IMR-90 (cell line): ENCODE data around the gene CCDC54. TPM values are rescaled to one million over a fixed set of nuclear protein-coding genes. Genes with fewer than 3 reads are reported as not detected.
A peak's percentile ranks its signal among the peaks of the same experiment; 100 is the strongest.

Experiments
- ATAC-seq: fragments of 200-7000 bp; cut with Tn5 transposase; 2 replicates; pipeline ENCODE4 v1.9.1; 2020; ENCODE audit warnings: low read depth, mild to moderate bottlenecking, moderate library complexity
- BruUV-seq: library from RNA; stranded (reverse); fragments of 400-500 nt; replicated peaks from 2 replicates; lab custom pipeline; 2021; lab: Mats Ljungman, UMichigan
- CTCF ChIA-PET: fragments of 300-600 bp; formaldehyde crosslinking; extraction: SDS; loops from one replicate; lab custom pipeline; 2021; ENCODE audit warnings: antibody characterized with exemption; lab: Yijun Ruan, JAX
- POLR2A ChIA-PET: fragments of 300-600 bp; sonication (Branson Sonifier 250); formaldehyde crosslinking; loops from one replicate; lab custom pipeline; 2022; ENCODE audit warnings: antibody characterized with exemption; ENCODE audit not compliant: unreplicated experiment; lab: Charles Lee
- DNase-seq: peaks from one replicate; pipeline ENCODE4 v3.0.0; 2013
- H2AFZ ChIP-seq: replicated peaks from 2 replicates; pipeline ENCODE3; 2013; ENCODE audit warnings: low read length, mild to moderate bottlenecking; ENCODE audit not compliant: poor library complexity
- H2AK5ac ChIP-seq: 2 replicates; pipeline ENCODE4 v1.6.1; 2013; ENCODE audit warnings: low read depth, low read length, inconsistent platforms
- H2AK9ac ChIP-seq: replicated peaks from 2 replicates; pipeline ENCODE3; 2013; ENCODE audit warnings: mild to moderate bottlenecking, low read depth, low read length, moderate library complexity; ENCODE audit not compliant: poor library complexity
- H2BK120ac ChIP-seq: 2 replicates; pipeline ENCODE4 v1.6.1; 2013; ENCODE audit warnings: low read depth, low read length, inconsistent platforms
- H2BK15ac ChIP-seq: 3 replicates; pipeline ENCODE4 v1.6.1; 2013; ENCODE audit warnings: low read depth, low read length, inconsistent platforms
- H2BK20ac ChIP-seq: 2 replicates; pipeline ENCODE4 v1.6.1; 2013; ENCODE audit warnings: low read depth, mild to moderate bottlenecking, inconsistent platforms, low read length, moderate library complexity
- H2BK5ac ChIP-seq: 2 replicates; pipeline ENCODE4 v1.6.1; 2013; ENCODE audit warnings: mild to moderate bottlenecking, low read depth, low read length, inconsistent platforms; ENCODE audit not compliant: poor library complexity, severe bottlenecking
- H3K14ac ChIP-seq: replicated peaks from 2 replicates; pipeline ENCODE4 v1.6.1; 2013; ENCODE audit warnings: low read depth, low read length, inconsistent platforms
- H3K18ac ChIP-seq: 2 replicates; pipeline ENCODE4 v1.6.1; 2013; ENCODE audit warnings: low read depth, low read length, control low read depth
- H3K23ac ChIP-seq: 2 replicates; pipeline ENCODE4 v1.6.1; 2013; ENCODE audit warnings: low read depth, low read length, inconsistent platforms
- H3K27ac ChIP-seq: 2 replicates; pipeline ENCODE4 v1.5.1; 2013; ENCODE audit warnings: mild to moderate bottlenecking, control low read depth, low read length; ENCODE audit not compliant: insufficient read depth
- H3K27me3 ChIP-seq: 2 replicates; pipeline ENCODE4 v1.6.1; 2013; ENCODE audit warnings: low read length; ENCODE audit not compliant: control insufficient read depth, insufficient read depth
- H3K36me3 ChIP-seq: 2 replicates; pipeline ENCODE4 v1.6.1; 2013; ENCODE audit warnings: low read length, mixed read lengths; ENCODE audit not compliant: control insufficient read depth, insufficient read depth
- H3K4ac ChIP-seq: 2 replicates; pipeline ENCODE4 v1.6.1; 2013; ENCODE audit warnings: low read depth, low read length, inconsistent platforms
- H3K4me1 ChIP-seq: 2 replicates; pipeline ENCODE4 v1.6.1; 2013; ENCODE audit warnings: low read length, mixed read lengths; ENCODE audit not compliant: control insufficient read depth, insufficient read depth
- H3K4me2 ChIP-seq: 2 replicates; pipeline ENCODE4 v1.6.1; 2013; ENCODE audit warnings: low read depth, mild to moderate bottlenecking, control low read depth, low read length, moderate library complexity
- H3K4me3 ChIP-seq: 2 replicates; pipeline ENCODE4 v1.5.1; 2013; ENCODE audit warnings: low read depth, mild to moderate bottlenecking, control low read depth, low read length, moderate library complexity; ENCODE audit not compliant: insufficient read depth
- H3K56ac ChIP-seq: 2 replicates; pipeline ENCODE4 v1.6.1; 2013; ENCODE audit warnings: low read length, inconsistent platforms; ENCODE audit not compliant: insufficient read depth; ENCODE audit errors: extremely low read depth
- H3K79me1 ChIP-seq, 2 experiments: 2 replicates each; pipeline ENCODE4 v1.6.1; 2013; ENCODE audit warnings: low read length in 2 of 2, inconsistent platforms in 1 of 2, low read depth in 1 of 2
- H3K9ac ChIP-seq: 2 replicates; pipeline ENCODE4 v1.6.1; 2013; ENCODE audit warnings: low read depth, low read length, control low read depth
- H3K9me1 ChIP-seq: 2 replicates; pipeline ENCODE4 v1.6.1; 2013; ENCODE audit warnings: low read length, inconsistent platforms; ENCODE audit not compliant: insufficient read depth
- H3K9me3 ChIP-seq: 2 replicates; pipeline ENCODE4 v1.6.1; 2013; ENCODE audit warnings: low read length; ENCODE audit not compliant: control insufficient read depth, insufficient read depth
- H4K20me1 ChIP-seq: 2 replicates; pipeline ENCODE4 v1.6.1; 2013; ENCODE audit warnings: low read length, inconsistent platforms; ENCODE audit not compliant: insufficient read depth
- H4K5ac ChIP-seq: 2 replicates; pipeline ENCODE4 v1.6.1; 2013; ENCODE audit warnings: mild to moderate bottlenecking, low read depth, low read length, control low read depth
- H4K8ac ChIP-seq, 2 experiments: 2 replicates each; pipeline ENCODE4 v1.6.1; 2013; ENCODE audit warnings: low read depth in 2 of 2, low read length in 2 of 2, control low read depth in 1 of 2, inconsistent platforms in 1 of 2
- H4K91ac ChIP-seq: 2 replicates; pipeline ENCODE4 v1.6.1; 2013; ENCODE audit warnings: low read depth, low read length, inconsistent platforms; ENCODE audit not compliant: insufficient read depth
- MAZ ChIP-seq: IDR thresholded peaks from 2 replicates; pipeline ENCODE4 v1.6.1; 2012; ENCODE audit warnings: low read depth, mild to moderate bottlenecking, low read length, improper control_type of control experiment, moderate library complexity, borderline replicate concordance
- RAD21 ChIP-seq: IDR thresholded peaks from 2 replicates; pipeline ENCODE4 v1.6.1; 2012; ENCODE audit warnings: low read length, improper control_type of control experiment
- SMC3 ChIP-seq: fragments of 150-350 bp; IDR thresholded peaks from 2 replicates; pipeline ENCODE4 v1.6.1; 2016; ENCODE audit warnings: low read depth, mild to moderate bottlenecking, antibody characterized with exemption, low read length, moderate library complexity
- WGBS, 2 experiments: methylation state at CpG; one replicate each; pipeline versions ENCODE4 v1.1.5 to v1.1.7; 2013; ENCODE audit warnings: missing lambda C conversion rate in 2 of 2; ENCODE audit not compliant: insufficient read length in 1 of 2; ENCODE audit errors: extremely low coverage in 2 of 2; 5-methylcytosine and 5-hydroxymethylcytosine counted together
- dilution Hi-C: fragments of 300-500 bp; cut with HindIII; formaldehyde crosslinking; loops from one replicate; pipeline ENCODE4 v1.14.3; 2018; ENCODE audit warnings: low sequenced_read_pairs; ENCODE audit not compliant: unreplicated experiment
- in situ Hi-C: fragments of 300-500 bp; cut with MboI; formaldehyde crosslinking; loops from 3 replicates; pipeline ENCODE4 v1.14.3; 2019; ENCODE audit warnings: low sequenced_read_pairs, inconsistent platforms, mixed read lengths
- intact Hi-C: fragments of 100-400 bp; cut with micrococcal nuclease; formaldehyde crosslinking; loops from 2 replicates; pipeline ENCODE4 v1.10.0; 2022
- polyA plus RNA-seq, 3 experiments: library from polyadenylated mRNA; depleted of rRNA; stranded (reverse); fragments of >200 nt; gene quantifications; 2 replicates each; pipeline ENCODE4 v1.2.3, GENCODE V29; 2012; ENCODE audit warnings: low replicate concordance in 1 of 3
- total RNA-seq: library from RNA; depleted of rRNA; stranded (reverse); fragments of >200 nt; gene quantifications from 2 replicates; pipeline ENCODE4 v1.2.3, GENCODE V29; 2012
- TF ChIP-seq, protein P1 (sequence below): conservative IDR thresholded peaks from 2 replicates; pipeline ENCODE4 v1.5.1; 2012; ENCODE audit warnings: mild to moderate bottlenecking, low read depth, low read length, improper control_type of control experiment

Gene CCDC54
- total and polyA plus RNA-seq, 2 of the 4 experiments (the other 2 are of a cell fraction), result not detected

DNA sequence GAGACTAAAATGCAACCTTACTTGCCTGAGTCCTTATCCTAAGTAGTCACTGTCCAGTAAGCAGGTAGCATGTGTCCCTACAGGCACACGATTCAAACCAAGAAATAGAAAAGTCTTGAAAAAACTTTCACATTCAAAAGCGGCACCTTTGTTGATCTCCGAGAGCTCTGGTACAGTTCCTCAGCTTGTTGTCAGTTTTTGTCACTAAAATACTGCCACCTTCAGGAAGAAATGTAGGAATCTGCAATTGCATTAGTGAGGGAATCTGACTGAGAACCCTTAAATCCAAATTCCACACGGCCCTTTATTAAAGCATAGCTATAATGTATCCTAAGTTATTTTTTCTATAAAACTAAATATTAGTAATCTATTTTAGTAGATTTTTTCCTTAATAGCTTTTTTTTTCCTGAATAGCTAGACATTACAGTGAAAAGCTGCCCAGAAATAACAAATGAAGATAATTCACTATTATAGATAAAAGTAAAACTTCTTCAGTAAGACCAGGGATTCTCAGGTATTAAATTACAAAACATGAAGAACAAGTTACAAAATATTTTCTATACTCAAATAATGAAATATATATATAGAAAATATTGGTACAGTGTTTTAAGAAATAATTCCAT, 44.0 kb downstream of the CCDC54 start:
- H2BK15ac ChIP-seq, result no peak overlapping the region
- H4K8ac ChIP-seq, result peak overlapping the region in 1 of 2 experiments; percentile 53; a peak in 1 of 4 replicates
- no peak overlapping the region; the same call in 1 of the 2 replicates for H3K4ac ChIP-seq
- peak overlapping the region; percentile 52; the same call in 1 of the 2 replicates for H3K23ac ChIP-seq
- H2BK20ac ChIP-seq, result no peak overlapping the region; the same call in 1 of the 2 replicates
- BruUV-seq, result no TSS peak
- H3K4me3 ChIP-seq, result peak overlapping the region; percentile 52; the same call in 1 of the 2 replicates
- no peak overlapping the region for H2AK9ac ChIP-seq
- in situ Hi-C loops, result no loop called here
- CTCF ChIA-PET, result interaction anchor here (0.6 to 5.1 kb wide), 20 partner anchors 8 to 287 kb away, joined by 3 to 39 read pairs (median 3); no protein-coding TSS in a partner anchor
- dilution Hi-C loops, result no loop called here
- H4K5ac ChIP-seq, result no peak overlapping the region; the same call in 1 of the 2 replicates
- H3K79me1 ChIP-seq, result no peaks in the 10 kb centered on the region
- H3K9ac ChIP-seq, result peak overlapping the region; percentile 84; the same call in 1 of the 2 replicates
- no peaks in the 10 kb centered on the region for H3K36me3 ChIP-seq
- no peaks in the 10 kb centered on the region for H3K27me3 ChIP-seq
- intact Hi-C loops, result loop anchor here (1.0 kb wide), 1 partner anchor 150 kb away; no protein-coding TSS in a partner anchor
- peak overlapping the region; percentile 47 for H2BK5ac ChIP-seq
- H3K4me1 ChIP-seq, result peaks cover 3% of the 10 kb centered on the region; the same call in 1 of the 2 replicates
- H2BK120ac ChIP-seq, result peak overlapping the region; percentile 60; the same call in 1 of the 2 replicates
- peak; percentile 84 for ATAC-seq
- POLR2A ChIA-PET, result interaction anchor here (0.5 kb wide), 1 partner anchor 192 kb away, joined by 7 read pairs; no protein-coding TSS in a partner anchor
- H3K4me2 ChIP-seq, result peak overlapping the region; percentile 93; the same call in 1 of the 2 replicates
- no peaks in the 10 kb centered on the region for H3K9me3 ChIP-seq
- no peak overlapping the region for H3K27ac ChIP-seq
- no CpG with 5 or more reads among the region's 4 CpGs for WGBS, 2 experiments
- peak overlapping the region; percentile 72 for H3K14ac ChIP-seq
- DNase-seq, result peak; percentile 74
- H4K91ac ChIP-seq, result no peak overlapping the region
- H2AK5ac ChIP-seq, result no peak overlapping the region
- peak overlapping the region; percentile 86; the same call in 1 of the 2 replicates for H3K18ac ChIP-seq
- H2AFZ ChIP-seq, result no peak overlapping the region
- H4K20me1 ChIP-seq, result no peaks in the 10 kb centered on the region
- H3K56ac ChIP-seq, result 0 out of 2 replicates have a peak overlapping the region, but pooled peaks have one; percentile 37
- TF ChIP-seq SMC3 (peak; percentile 59), RAD21 (peak; percentile 54), MAZ (no peak)
- TF ChIP-seq, protein P1, sequence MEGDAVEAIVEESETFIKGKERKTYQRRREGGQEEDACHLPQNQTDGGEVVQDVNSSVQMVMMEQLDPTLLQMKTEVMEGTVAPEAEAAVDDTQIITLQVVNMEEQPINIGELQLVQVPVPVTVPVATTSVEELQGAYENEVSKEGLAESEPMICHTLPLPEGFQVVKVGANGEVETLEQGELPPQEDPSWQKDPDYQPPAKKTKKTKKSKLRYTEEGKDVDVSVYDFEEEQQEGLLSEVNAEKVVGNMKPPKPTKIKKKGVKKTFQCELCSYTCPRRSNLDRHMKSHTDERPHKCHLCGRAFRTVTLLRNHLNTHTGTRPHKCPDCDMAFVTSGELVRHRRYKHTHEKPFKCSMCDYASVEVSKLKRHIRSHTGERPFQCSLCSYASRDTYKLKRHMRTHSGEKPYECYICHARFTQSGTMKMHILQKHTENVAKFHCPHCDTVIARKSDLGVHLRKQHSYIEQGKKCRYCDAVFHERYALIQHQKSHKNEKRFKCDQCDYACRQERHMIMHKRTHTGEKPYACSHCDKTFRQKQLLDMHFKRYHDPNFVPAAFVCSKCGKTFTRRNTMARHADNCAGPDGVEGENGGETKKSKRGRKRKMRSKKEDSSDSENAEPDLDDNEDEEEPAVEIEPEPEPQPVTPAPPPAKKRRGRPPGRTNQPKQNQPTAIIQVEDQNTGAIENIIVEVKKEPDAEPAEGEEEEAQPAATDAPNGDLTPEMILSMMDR, result peak; percentile 75
- H3K9me1 ChIP-seq, result no peaks in the 10 kb centered on the region
